Measurements from ENCODE around the gene FADD.

DNA sequence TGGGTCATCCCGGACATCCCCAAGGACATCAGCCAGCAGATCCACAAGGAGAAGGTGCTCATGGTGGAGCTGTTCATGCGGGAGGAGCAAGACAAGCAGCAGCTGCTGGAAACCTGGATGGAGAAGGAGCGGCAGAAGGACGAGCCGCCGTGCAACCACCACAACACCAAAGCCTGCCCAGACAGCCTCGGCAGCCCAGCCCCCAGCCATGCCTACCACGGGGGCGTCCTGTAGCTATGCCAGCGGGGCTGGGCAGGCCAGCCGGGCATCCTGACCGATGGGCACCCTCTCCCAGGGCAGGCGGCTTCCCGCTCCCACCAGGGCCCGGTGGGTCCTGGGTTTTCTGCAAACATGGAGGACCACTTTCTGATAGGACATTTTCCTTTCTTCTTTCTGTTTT, 15.3 kb upstream of the FADD start:
- TF ChIP-seq POLR2A (IDR thresholded peaks at IDR 0.05; ENCODE audit: low read depth, low read length) (no peak), CTCF (IDR thresholded peaks at IDR 0.05; ENCODE audit: extremely low read depth in 1 of 2, insufficient read depth in 1 of 2, low read depth in 1 of 2, low read length in 2 of 2) (no peak), MAX (IDR thresholded peaks at IDR 0.05; ENCODE audit: insufficient read depth, insufficient read length) (no peak), EZH2 (IDR thresholded peaks at IDR 0.05; ENCODE audit: borderline replicate concordance, low read depth, low read length, severe bottlenecking) (no peak), POLR2AphosphoS5 (IDR thresholded peaks at IDR 0.05; ENCODE audit: insufficient read depth, low read depth, low read length) (no peak), JUN (IDR thresholded peaks at IDR 0.05; ENCODE audit: borderline replicate concordance, insufficient read depth, insufficient read length, low read depth) (no peak), GATA2 (IDR thresholded peaks at IDR 0.05; ENCODE audit: insufficient read depth, insufficient read length, low read depth, low read length) (no peak)

Measured in endothelial cell of umbilical vein (primary cell).